Measurements from ENCODE around the gene CARD9.
A peak's percentile ranks its signal among the peaks of the same experiment; 100 is the strongest.

CARD9 gene

GRCh38 chr9:136401173-136401922 is 27.9 kb upstream of the CARD9 start:
- DNase-seq: no peak

- peak; percentile 92 for DNase-seq
Measured at GRCh38 chr9:136400038-136400834, 26.8 kb upstream of the CARD9 start, which contains the start of gene SNAPC4. SNAPC4 (minus strand) TSS chr9:136400170; CDS start chr9:136398428, 1,742 bp downstream.

GRCh38 chr9:136399176-136400037 is 25.9 kb upstream of the CARD9 start:
- DNase-seq: peak; percentile 46

GRCh38 chr9:136398286-136398685 is 24.8 kb upstream of the CARD9 start:
- no peak for DNase-seq

GRCh38 chr9:136397643-136398042 is 24.2 kb upstream of the CARD9 start:
- no peak for DNase-seq

GRCh38 chr9:136396219-136396515 is 22.7 kb upstream of the CARD9 start:
- no peak for DNase-seq

GRCh38 chr9:136395345-136396218 is 22.1 kb upstream of the CARD9 start:
- DNase-seq: no peak

GRCh38 chr9:136395020-136395340 is 21.5 kb upstream of the CARD9 start:
- DNase-seq: no peak

GRCh38 chr9:136394312-136395019 is 21.0 kb upstream of the CARD9 start:
- no peak for DNase-seq

GRCh38 chr9:136393531-136393930 is 20.1 kb upstream of the CARD9 start:
- no peak for DNase-seq

GRCh38 chr9:136392538-136393449 is 19.3 kb upstream of the CARD9 start:
- no peak for DNase-seq

GRCh38 chr9:136391737-136392537 is 18.5 kb upstream of the CARD9 start:
- DNase-seq: no peak

- no peak for DNase-seq
Measured at GRCh38 chr9:136389396-136389795, 15.9 kb upstream of the CARD9 start.

GRCh38 chr9:136387217-136387616 is 13.7 kb upstream of the CARD9 start:
- DNase-seq: no peak

- no peak for DNase-seq
Measured at GRCh38 chr9:136386018-136386417, 12.5 kb upstream of the CARD9 start.

GRCh38 chr9:136385015-136385414 is 11.5 kb upstream of the CARD9 start:
- DNase-seq: no peak

GRCh38 chr9:136383436-136383835 is 10.0 kb upstream of the CARD9 start:
- no peak for DNase-seq

- no peak for DNase-seq
Measured at GRCh38 chr9:136381966-136382513, 8.6 kb upstream of the CARD9 start.

- no peak for DNase-seq
Measured at GRCh38 chr9:136381311-136381710, 7.8 kb upstream of the CARD9 start.

GRCh38 chr9:136380381-136380780 is 6.9 kb upstream of the CARD9 start:
- DNase-seq: no peak
